Measurements from ENCODE around the gene LARGE1. TPM values are rescaled to one million over a fixed set of nuclear protein-coding genes. Genes with fewer than 3 reads are reported as not detected.

Gene LARGE1
- total RNA-seq, 1 experiment from 2014 or later: 13.1 TPM

DNA sequence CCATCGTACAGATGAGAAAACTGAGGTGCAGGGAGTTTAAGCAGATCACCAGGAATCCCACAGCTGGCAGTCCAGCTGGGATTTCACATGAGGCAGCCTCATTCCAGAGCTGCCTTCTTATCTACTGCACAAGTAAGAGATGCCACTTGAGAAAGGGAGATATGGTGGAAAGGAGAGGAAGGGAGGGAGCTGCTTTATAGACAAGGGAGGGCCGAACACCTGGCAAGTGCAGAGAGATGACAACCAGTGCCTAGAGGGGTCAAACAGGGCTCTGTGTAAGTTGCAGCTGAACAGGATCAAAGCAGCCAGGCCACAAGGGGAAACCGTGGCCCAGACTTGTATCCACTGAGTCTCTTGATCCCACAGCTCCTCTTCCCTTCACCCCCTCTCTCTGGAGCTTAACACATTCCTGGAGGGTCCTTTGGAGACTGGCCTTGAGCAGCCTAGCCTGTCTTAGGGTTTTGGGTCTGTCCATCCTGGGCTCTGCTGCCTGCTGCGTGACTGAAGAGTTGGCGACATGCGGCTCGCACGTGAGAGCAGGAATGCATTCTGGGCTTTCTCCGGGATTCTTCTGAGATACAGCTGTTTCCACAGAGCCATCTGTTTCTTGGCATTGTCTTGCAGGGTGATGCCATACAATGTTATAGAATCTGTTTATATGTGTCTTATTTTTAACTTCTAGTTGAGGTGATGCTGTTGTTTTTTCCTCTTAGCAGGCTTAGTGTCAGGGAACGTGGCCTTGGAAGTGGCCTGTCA lies 593.6 kb downstream of the LARGE1 start:
- DNase-seq (ENCODE audit: low spot score): no peak

DNA sequence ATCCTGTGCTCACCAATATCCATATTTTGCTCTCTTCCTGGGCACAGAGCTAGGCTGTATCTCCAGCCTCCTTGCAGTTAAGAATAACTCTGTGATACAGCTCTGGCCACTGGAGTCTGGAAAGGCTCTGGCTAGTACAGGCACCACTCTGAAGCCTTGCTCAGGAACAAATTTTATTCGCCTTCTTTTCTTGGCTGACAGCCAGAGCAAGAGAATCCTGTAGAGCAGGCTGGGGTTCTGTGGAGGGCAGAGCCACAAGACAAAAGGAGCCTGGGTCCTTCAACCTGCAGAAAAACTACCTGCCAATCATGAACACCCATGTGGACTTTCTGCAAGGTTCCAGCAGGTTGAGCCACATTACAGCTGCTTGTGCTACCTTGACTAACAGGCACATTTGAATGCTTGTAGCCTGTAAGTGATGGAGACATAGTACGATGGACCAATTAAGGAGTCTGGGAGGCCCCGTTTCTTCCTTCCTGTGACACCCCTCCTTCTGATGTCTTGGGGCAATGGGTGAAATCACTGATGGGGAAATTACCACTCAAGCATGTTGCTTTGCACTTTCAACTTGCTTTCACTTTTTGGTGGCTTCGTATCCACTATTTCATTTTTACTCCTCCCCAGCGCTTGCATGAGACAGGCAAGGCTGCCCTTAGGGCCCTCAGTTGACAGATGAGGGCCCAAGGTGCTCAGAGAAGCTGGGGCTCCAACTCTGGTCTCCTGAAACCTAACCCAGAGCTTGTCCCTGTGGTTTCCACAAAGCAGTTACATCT lies 594.9 kb downstream of the LARGE1 start:
- DNase-seq (ENCODE audit: low spot score): peak; percentile 60

DNA sequence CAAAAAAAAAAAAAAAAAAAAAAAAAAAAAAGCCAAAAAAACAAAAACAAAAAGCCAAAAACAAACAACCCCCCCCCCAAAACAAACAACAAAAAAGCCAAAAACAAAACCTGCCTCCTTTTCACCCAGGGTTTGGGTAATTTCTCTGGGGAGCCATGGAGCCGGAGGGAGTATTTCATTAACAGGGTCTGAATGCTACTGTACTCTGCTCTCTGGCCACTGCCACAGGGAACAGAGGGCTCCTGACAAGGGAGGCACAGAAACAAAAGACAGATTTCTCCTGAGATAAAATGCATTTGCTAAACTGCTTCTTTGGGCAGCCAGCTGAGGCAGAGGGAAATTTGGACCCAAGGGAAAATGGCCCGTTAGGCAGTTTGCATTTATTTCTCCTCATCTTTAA lies 596.0 kb downstream of the LARGE1 start:
- DNase-seq (ENCODE audit: low spot score): no peak

DNA sequence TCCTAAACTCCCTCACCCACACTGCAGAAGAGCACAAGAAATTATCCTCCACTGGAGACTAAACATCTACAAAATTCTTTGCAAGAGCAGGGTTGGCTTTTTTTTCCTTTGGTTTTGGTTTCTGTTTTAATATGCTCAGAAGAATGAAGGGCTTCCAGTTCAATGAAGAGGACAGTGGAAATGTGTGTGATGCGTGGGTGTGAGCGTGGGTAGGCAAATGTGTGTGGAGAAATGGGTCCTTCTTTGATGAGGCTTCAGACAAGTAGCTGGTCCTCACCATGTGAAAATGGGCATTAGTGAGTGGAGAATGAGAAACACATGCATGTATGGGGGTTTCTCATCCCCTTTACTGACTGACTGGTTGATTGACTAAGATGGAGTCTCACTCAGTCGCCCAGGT lies 598.8 kb downstream of the LARGE1 start:
- no peak for DNase-seq (ENCODE audit: low spot score)

DNA sequence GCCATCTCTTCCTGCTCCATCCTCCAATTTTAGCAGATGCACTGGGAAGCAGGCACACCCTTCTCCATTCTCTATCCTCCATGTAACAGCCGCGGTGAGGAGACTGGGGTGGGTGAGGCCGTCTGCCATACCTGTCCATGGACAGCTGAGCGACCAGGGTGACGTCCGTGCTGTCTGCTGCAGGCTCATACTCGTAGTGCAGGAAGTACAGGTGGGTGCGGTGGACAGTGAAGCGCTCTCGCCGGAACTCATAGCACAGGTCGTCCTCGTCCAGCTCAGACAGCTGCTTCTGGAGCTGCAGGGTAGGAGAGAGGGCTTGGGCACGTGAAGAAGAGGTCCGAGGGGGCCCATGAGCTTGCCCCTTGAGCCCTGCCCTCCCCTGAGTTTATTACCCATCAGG lies 604.3 kb downstream of the LARGE1 start:
- DNase-seq (ENCODE audit: low spot score): no peak

DNA sequence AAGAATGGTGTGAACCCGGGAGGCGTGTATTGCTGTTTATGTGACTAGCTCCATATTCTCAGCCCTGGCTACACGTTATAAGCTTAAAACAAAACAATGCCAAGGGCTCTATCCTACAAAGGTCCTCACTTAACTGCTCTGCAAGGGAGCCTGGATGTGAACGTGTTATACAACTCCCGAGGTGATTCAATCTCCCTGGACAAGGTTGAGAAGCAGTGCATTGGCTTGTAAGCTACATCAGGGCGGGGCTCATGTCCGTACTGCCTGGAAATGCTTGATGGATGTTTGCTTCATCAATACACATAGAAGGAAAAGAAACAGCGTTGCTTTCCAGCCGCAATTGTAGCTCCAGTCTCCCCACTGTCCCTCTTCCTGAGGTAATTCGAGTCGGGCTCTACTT lies 605.2 kb downstream of the LARGE1 start:
- no peak for DNase-seq (ENCODE audit: low spot score)

DNA sequence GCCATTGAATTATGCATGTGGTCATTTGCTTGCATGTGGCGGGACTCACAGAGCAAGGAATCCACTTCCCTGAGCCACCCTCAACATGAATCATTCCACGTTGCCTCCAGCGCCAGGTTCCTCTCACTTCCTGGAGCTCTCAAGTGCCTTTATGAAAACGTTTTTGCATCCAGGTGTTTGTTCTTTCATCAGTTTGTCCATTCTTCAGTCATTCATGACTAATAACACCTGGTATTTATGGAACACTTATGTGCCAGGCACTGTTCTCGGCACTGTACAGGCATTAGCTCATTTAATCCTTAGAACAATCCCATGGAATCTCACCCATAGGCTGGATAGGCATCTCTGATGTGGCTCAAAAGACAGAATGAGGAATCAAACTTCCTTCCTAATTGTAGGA lies 606.0 kb downstream of the LARGE1 start:
- no peak for DNase-seq (ENCODE audit: low spot score)

DNA sequence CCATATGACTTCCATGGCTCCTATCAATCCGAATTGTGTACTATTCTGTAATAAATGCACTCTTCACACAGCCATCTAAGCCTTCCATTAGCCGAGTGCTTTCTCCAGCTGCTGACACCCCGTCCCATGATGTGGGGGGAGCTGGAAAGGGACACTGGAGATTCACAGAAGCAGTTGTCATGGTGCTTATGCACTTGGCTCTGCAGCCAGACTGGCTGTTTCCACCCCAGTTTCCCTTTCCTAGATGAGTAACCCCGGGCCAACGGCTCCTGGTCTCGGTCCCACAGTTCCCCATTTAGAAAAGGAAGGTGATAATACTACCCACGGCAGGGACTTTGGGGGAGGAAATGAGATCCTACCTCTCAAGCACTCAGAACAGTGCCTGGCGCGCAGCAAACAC lies 617.2 kb downstream of the LARGE1 start:
- DNase-seq (ENCODE audit: low spot score): no peak

DNA sequence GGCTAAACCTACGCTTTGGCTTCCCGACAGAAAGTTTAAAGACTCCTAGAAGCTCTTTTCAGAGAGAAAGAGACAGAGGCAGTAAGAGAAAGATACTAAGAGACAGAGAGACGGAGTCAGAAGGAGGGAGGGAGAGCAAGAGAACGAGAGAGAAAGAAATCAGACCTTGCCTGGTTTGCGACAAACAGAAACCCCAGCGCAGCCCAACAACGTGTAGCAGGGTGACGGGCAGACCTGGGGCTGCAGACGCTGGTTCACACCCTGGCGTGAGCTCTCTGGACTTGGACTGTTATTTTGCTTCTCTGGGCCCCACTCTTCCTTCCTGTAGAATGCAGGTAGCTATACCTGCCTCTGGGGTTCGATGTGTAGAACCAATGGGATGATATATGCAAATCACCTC lies 617.7 kb downstream of the LARGE1 start:
- no peak for DNase-seq (ENCODE audit: low spot score)

DNA sequence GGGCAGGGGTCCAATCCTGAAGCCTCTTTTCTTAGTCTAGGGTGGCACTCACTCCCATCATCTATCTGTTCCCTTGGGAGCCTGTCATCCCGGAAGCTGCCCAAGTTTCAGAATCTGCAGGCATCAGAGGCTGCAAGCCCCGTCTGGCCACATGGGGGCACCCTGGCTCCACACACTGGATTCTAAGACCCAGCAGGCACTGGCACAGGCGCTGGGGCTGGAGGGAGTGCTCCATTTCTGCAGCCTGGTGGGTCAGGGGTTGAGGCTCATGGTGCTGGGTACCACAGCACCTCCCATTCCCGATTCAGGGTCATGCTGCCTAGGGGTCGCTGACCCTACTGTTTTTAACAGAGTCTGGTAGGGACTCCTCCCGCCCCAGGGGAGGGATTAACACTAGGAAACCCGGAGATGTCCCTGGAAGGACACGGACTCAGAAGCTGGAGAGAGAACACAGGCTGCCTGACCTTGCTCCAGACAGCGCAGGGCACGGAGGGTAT lies 618.2 kb downstream of the LARGE1 start:
- peak; percentile 79 for DNase-seq (ENCODE audit: low spot score)

DNA sequence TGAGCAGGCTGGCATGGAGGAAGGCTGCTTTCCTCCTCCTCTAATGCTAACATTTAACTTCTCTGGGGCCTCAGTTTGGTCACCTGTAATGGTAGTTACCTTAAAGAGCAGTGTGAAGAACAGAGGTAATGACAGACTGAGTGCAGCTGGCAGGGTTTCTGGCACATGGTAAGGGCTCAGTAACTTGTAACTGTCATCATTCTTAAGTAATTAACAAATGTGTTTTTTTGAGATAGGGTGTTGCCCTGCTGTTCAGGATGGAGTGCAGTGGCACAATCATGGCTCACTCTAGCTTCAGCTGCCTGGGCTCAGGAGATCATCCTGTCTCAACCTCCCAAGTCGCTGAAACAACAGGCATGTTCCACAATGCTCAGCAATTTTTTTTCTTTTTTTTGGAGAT lies 620.1 kb downstream of the LARGE1 start:
- no peak for DNase-seq (ENCODE audit: low spot score)

DNA sequence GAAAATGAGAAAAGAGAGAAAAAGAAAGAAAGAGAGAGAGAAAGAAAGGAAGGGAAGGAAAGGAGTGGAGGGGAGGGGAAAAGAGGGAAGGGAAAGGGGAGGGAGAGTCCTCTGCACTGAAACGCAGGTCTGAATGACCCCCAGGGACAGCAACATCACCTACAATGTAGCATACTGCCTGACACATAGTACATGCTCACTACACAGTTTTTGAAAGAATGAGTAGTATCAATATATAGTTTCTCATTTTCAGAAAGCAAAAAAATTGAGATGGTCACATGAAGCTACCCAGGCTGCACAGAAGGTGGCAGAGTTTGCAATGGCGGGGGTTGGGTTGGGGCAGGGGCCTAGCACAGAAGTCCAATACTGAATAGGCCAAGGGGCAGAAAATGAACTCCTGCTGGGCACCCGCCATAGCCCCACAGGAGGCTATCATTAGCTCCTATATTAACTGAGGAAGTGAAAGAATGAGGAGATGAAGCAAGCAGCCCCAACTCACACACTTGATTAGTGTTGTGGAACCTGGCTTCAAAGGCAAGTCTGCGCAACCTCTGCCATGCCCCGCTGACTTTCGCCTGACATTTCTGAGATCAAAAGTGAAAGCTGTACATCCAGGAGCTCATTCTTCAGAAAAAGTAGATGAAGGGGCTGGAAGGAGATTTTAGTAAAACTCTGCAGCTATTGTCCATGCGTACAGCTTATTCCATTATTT lies 620.9 kb downstream of the LARGE1 start:
- DNase-seq (ENCODE audit: low spot score): no peak

DNA sequence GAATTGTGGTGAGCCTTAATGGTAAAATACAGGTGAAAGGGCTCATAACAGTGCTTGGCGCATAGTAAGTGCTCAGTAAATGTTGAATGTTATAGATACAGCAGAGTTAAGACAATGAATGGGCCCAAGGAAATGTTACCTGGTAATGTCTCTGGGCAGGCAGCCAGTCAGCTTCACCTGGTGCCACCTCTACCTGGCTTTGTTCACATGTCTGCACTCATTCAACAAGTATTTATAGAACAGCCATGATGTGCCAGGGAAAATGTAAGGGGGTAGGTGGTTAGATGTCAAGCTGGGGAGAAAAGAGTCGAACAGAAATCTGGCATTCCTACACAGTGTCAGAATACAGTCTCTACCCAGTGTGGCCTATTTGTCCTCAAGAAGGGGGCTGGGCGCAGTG lies 623.3 kb downstream of the LARGE1 start:
- no peak for DNase-seq (ENCODE audit: low spot score)

DNA sequence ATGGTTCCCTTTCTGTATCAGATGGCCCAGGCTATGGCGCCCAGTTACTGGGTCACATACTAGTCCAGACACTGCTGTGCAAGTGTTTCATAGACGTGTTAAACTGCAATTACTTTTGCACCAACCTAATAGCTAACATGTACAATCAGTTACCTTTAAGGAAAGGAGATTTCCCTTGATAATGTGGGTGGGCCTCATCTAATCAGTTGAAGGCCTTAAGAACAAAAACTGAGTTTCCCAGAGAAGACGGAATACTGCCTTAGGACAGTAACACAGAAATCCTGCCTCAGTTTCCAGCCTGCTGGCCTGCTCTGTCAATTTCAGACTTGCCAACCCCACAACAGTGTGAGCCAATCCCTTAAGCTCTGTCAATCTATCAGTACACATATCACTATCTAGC lies 632.2 kb downstream of the LARGE1 start:
- no peak for DNase-seq (ENCODE audit: low spot score)

DNA sequence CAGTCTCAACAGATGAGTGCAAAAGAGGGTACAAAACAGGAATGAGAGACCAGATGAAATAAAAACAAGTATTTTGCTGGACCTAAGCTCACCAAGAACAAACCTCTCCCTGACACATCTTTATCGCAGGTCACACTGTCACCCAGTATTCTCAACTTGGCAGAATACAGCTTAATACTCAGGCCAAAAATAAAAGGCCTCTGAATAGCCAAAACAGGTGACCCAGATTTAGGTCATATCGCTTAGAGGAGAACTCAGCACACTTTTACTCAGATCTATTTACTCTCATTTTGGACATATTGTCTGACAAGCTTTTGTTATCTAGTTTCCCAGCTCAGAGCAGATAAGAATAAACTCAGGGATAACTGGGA lies 645.2 kb downstream of the LARGE1 start:
- no peak for DNase-seq (ENCODE audit: low spot score)

DNA sequence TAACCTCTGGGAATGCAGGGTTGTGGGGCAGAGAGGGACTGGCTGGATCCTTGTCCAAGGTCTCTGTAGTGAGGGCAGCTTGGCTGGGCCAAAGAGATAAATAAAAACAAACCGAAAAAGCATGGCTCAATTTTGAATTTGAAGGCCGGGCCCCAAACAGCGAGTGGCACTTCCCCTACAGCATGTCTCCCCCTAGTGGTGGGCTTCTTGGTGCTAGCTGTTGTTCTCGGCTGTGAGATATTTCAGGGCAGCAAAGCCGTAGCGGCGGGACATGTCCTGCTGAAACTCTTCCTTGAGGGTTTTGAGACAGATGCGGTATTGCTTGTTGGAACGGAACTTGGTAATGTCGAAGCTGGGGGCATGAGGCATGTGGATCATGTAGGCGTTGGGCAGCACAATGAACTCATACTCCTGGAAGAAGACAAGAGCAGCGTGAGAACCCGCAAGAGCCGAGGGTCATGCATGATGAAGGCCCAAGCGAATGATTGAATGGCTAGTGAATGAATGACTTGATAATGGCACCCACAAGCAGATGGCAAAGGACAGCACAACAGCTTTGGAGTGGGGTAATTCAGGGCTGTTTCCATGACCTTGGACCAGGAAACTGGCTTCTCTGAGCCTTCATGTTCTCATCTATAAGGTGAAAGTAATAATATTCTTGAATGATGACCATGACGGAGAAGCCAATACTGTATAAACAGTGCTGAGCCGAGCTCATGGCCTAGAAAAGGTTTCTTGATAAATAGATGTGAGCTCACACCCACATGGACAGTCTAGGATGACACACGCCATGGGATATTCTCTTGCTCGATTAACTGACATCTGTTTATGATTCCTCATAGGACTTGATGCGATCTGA lies 645.8 kb downstream of the LARGE1 start:
- DNase-seq (ENCODE audit: low spot score): peak; percentile 17

DNA sequence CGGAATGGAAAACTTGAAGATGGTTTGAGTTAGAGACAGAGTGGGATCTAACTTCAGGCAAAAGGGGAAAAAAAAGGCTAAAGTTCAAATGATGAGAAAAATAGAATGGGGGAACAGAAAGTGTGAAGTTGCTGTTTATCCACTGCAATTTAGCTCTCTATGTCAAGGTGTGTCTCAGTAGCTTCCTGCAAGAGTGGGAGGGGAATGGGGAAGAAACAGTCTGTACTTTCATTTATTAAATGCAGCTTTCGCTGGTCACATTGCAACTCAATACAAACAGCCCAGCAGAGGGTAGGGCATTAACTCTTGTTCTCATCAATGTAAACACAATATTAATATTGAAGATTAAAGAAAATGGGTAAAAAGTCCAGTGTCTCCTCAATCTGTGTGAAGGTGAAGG lies 647.4 kb downstream of the LARGE1 start:
- DNase-seq (ENCODE audit: low spot score): no peak

DNA sequence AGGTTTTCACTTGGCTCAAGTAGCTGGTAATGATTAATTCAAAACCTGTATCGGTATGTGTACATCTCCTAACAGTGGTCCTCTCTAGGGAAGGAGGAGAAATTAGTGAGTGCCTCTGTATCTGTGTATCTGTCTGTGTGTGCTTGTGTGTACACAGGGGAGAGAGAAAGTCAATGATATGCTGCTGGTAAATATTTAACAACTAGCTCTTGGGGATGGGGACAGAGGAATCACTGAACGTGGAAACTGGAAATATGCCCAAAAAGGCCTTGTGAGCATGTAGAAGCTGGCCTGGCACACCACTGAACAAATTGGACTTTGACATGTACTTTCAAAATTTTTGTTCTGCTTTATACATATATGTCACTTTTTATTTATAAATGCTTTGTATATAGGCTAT lies 648.1 kb downstream of the LARGE1 start:
- DNase-seq (ENCODE audit: low spot score): no peak

DNA sequence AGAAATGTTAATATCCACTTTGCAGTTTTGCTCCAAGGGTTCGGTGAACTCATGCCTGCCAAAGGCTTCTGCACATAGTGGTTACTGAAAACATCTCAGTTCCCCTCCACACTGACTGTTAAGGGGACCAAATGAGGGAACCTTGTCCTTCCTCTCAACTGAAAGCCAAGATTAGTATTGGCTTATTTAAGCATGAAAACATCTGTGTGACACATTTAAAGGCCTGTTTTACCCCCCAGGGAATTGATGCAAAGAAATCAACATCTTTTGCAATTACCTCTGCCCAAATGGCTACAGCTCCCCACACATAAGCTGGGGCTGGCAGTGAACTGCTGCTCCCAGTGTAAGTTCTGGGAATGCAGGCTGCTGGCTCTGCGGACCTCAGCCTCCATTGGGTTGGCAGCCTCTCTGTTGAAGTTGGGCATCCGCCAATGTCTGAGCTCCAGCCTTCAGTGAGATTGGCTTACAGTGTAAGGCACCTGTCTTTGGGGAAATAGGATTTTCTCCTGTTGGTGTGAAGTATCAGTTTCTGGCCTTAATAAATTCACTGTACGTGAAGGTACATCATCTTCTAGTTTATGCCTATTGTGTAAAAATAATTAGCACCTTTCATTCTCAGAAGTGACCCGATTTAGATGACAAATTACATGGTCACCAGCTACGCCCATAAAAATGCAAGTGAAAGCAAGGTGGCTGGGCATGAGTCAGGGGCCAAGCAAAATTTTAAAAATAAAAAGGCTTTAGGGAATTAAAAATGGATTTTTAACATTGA lies 648.7 kb downstream of the LARGE1 start:
- no peak for DNase-seq (ENCODE audit: low spot score)

DNA sequence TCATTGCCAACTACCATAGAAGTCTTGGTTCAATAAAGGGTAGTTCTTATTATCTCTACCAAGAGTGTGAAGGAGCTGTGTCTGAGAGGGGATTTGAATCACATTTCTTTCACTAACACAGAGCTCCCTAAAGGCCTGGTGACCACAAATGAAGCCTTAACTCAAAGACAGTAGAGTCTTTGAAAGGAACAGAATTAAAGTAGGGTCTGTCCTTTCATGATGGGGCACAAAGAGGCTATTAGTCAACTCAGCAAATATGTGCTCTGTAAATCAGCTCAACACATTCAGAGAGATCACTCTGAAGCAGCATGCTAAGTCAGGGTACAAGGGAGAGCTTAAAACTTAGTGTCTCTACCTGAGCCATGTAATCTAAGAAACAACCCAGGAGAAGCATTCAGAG lies 649.7 kb downstream of the LARGE1 start:
- DNase-seq (ENCODE audit: low spot score): no peak

DNA sequence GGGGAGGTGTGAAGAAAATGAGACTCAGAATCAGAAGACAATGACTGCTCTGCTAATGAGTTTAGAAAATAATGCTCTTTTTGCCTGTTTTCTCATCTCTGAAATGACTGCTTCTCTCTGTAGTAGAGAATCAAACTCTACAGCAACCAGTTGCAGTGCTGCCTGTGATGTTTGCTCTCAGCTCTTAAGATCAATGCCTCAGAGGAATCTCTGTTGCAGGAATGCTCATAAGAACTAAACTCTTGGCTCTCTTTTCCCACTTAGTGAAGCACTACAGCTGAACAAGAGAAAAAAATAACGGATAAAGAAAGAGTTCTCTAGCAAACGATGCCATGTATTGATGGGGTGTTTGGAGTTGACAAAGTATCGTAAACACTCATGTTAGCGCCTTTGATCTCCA lies 658.6 kb downstream of the LARGE1 start:
- DNase-seq (ENCODE audit: low spot score): no peak

Measured in HT-29 (cell line).